ENCODE measurements around the gene TMX2. TPM values are rescaled to one million over a fixed set of nuclear protein-coding genes. Genes with fewer than 3 reads are reported as not detected.

Gene TMX2
- total RNA-seq, 1 donor from 2014 or later: 84.4 TPM

DNA sequence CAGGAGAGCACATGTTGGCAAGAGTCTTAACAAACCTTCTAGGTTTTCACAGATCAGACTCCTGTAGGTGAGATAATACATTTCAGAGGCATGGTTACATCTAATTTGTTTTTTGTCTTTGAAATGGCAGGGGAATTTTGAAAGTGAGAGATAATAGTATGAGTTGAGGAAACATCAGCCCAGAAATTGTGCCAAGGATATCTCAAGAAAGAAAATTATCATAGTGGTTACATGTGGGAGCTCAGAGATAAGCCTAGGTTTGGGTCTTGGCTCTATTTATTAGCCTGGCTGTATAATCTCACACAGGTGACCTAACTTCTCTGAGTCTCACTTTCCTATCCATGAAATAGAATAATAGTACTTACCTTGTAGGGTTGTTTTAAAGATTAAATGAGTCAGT lies 38.8 kb downstream of the TMX2 start:
- H3K9me3 Mint-ChIP-seq: no peaks in the 10 kb centered on the region
- peaks cover 6% of the 10 kb centered on the region for H3K4me1 Mint-ChIP-seq (ENCODE audit: unreplicated experiment)
- H3K27ac Mint-ChIP-seq: no peak overlapping the region
- no peak for DNase-seq (ENCODE audit: extremely low spot score, unreplicated experiment)
- H3K36me3 Mint-ChIP-seq: no peaks in the 10 kb centered on the region
- no peak overlapping the region for H3K4me3 Mint-ChIP-seq
- H3K27me3 Mint-ChIP-seq: no peaks in the 10 kb centered on the region
- TF ChIP-seq, protein P1, sequence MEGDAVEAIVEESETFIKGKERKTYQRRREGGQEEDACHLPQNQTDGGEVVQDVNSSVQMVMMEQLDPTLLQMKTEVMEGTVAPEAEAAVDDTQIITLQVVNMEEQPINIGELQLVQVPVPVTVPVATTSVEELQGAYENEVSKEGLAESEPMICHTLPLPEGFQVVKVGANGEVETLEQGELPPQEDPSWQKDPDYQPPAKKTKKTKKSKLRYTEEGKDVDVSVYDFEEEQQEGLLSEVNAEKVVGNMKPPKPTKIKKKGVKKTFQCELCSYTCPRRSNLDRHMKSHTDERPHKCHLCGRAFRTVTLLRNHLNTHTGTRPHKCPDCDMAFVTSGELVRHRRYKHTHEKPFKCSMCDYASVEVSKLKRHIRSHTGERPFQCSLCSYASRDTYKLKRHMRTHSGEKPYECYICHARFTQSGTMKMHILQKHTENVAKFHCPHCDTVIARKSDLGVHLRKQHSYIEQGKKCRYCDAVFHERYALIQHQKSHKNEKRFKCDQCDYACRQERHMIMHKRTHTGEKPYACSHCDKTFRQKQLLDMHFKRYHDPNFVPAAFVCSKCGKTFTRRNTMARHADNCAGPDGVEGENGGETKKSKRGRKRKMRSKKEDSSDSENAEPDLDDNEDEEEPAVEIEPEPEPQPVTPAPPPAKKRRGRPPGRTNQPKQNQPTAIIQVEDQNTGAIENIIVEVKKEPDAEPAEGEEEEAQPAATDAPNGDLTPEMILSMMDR (conservative IDR thresholded peaks at IDR 0.05): no peak

DNA sequence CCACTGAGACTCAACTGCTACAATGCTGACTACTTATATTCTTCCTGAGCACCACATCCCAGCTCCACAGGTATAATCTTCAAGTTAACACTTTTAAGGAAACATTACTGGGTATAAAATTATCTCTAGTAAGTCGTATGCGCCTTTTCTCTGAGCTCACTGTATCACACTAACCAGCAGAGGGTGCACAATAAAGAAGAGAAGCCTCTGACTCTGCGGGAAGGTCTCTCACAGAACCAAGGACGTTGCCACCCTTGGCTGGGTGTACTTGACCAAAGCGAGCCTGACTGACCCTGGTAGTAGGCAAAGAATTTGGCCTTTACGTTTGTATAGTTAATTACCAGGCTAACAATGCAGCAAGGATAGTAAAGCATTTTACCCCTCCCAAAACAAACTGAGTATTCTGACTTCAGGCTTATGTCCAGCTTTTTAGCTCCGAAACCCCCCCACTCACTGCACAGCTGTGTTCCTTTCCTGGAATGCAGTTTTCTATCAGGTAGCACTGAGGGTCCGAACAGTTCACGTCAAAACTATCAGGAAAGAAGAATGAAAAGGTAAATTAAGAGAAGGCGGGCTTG lies 39.4 kb downstream of the TMX2 start, which contains the start of gene BTBD18:
Gene BTBD18 (minus strand): TSS at position 144 of the 578 bp plus-strand sequence. CDS start 631 bp downstream, outside the sequence.
- H3K4me1 Mint-ChIP-seq (ENCODE audit: unreplicated experiment): peaks cover 6% of the 10 kb centered on the region
- no peak within 1 kb of the TSS for H3K4me3 Mint-ChIP-seq
- peak within 1 kb of the TSS; percentile 72 for H3K27ac Mint-ChIP-seq
- no peaks in the 10 kb centered on the region for H3K9me3 Mint-ChIP-seq
- DNase-seq (ENCODE audit: extremely low spot score, unreplicated experiment): no peak
- H3K36me3 Mint-ChIP-seq: no peaks in the 10 kb centered on the region
- TF ChIP-seq, protein P1 (conservative IDR thresholded peaks at IDR 0.05): peak; percentile 73
- no peaks in the 10 kb centered on the region for H3K27me3 Mint-ChIP-seq

DNA sequence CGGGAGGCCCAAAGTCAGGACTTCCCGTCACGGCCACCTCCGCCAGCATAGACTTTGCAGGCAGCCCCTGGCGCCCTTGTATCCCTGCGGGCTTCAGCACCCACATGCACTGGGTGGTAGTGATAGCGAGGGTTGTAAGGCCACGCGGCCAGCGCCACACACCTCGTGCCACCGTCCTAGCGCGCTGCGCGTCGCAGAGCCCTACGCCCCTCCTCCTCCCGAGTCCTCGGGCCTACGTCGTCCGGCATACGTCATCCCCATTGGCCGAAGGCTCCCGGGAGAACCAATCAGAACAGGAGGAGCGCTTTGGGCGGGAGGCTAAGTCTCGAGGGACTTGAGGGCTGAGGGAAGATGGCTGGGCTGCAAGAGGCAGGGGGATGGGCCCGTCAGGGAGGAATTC lies 40.6 kb downstream of the TMX2 start:
- Mint-ChIP-seq H3K9me3 (no peaks in the 10 kb centered on the region), H3K27me3 (no peaks in the 10 kb centered on the region), H3K27ac (no peak overlapping the region), H3K4me3 (no peak overlapping the region), H3K4me1 (ENCODE audit: unreplicated experiment) (peaks cover 6% of the 10 kb centered on the region), H3K36me3 (no peaks in the 10 kb centered on the region)
- TF ChIP-seq, protein P1 (conservative IDR thresholded peaks at IDR 0.05): no peak
- no peak for DNase-seq (ENCODE audit: extremely low spot score, unreplicated experiment)

DNA sequence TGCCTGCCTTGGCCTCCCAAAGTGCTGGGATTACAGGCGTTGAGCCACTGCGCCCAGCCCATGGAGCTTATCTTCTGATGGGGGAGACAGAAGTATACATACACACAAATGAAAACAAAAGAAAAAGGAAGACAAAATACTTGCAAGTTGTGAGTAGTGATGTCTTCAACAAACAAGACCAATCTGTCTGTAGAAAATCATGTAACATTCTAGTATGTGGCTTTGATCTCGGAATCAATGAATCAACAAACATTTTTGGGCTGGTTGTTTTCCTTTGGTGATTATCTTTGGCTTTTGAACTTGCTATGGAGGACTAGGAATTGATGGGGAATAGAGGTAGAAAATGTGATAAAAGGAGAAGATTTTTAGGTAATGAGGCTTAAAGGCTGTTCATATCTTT lies 45.8 kb downstream of the TMX2 start:
- Mint-ChIP-seq H3K9me3 (no peaks in the 10 kb centered on the region), H3K27ac (no peak overlapping the region), H3K4me3 (no peak overlapping the region), H3K4me1 (ENCODE audit: unreplicated experiment) (peaks cover 4% of the 10 kb centered on the region), H3K27me3 (no peaks in the 10 kb centered on the region), H3K36me3 (peaks cover 4% of the 10 kb centered on the region)
- TF ChIP-seq, protein P1 (conservative IDR thresholded peaks at IDR 0.05): no peak
- DNase-seq (ENCODE audit: extremely low spot score, unreplicated experiment): no peak

DNA sequence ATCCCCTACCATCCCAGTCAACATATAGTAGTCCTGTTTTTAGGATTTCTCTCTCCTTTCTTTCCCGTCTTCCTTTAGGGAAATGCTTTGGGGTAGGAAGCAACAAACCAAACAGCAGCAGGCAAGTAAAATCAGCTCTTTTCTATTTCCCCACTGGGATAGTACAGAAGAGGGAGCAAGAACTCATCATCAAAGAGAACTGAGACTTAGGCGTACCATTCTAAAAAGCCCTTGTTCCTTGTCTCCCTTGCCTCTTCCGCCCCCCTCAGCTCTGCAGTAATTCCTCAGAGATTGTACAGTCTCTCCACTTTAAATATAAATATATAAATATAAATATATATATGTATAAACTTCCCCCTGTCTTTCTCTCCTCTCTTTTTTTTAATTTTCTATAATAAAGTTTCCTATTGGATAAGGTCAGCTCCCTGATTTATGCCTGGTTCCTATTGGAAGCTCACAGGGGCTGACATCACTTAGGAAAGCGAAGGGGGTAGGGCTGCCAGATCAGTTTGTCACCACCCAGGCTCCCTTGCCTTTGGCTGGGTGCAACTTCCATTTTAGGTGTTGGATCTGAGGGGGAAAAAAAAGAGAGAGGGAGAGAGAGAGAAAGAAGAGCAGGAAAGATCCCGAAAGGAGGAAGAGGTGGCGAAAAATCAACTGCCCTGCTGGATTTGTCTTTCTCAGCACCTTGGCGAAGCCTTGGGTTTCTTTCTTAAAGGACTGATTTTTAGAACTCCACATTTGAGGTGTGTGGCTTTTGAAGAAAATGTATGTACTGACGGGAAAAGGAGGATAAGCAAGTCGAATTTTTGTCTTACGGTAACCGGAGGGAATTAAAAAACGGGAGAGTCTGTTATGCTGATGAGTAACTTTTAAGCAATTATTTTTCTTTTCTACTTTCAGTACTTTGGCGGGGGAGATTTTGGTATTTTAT lies 49.2 kb downstream of the TMX2 start, which contains the start of gene CTNND1:
Gene CTNND1 (plus strand): TSS at position 502 of the 934 bp plus-strand sequence. CDS start 29,677 bp downstream, outside the sequence.
- Mint-ChIP-seq H3K4me3 (peak within 1 kb of the TSS; percentile 99), H3K4me1 (ENCODE audit: unreplicated experiment) (peaks cover 21% of the 10 kb centered on the region), H3K27me3 (no peaks in the 10 kb centered on the region), H3K27ac (peak within 1 kb of the TSS; percentile 100), H3K36me3 (peaks cover 7% of the 10 kb centered on the region), H3K9me3 (peaks cover 4% of the 10 kb centered on the region)
- TF ChIP-seq, protein P1 (conservative IDR thresholded peaks at IDR 0.05): peak; percentile 18
- peak; percentile 79 for DNase-seq (ENCODE audit: extremely low spot score, unreplicated experiment)

Measured in type B pancreatic cell (in vitro differentiated cells).